GM23338 (cell line): ENCODE data around the gene DMBX1. TPM values are rescaled to one million over a fixed set of nuclear protein-coding genes. Genes with fewer than 3 reads are reported as not detected.

Source experiments
- CREB1 ChIP-seq: fragments of 250-450 bp; sonication (Bioruptor Pico); IDR thresholded peaks from 2 replicates; pipeline ENCODE4 v1.5.0; 2020; ENCODE audit warnings: low read depth, mild to moderate bottlenecking, moderate library complexity
- ETS1 ChIP-seq: IDR thresholded peaks from 2 replicates; pipeline ENCODE4 v1.6.1; 2016; ENCODE audit warnings: antibody characterized with exemption
- EZH2 ChIP-seq: fragments of 200-600 bp; sonication (generic); IDR thresholded peaks from one replicate; pipeline ENCODE4 v1.8.0; 2017; ENCODE audit warnings: antibody characterized with exemption, mild to moderate bottlenecking, low read depth; ENCODE audit not compliant: unreplicated experiment
- EZH2phosphoT487 ChIP-seq: fragments of 200-600 bp; sonication (generic); IDR thresholded peaks from one replicate; pipeline ENCODE4 v1.8.1; 2018; ENCODE audit warnings: antibody characterized with exemption; ENCODE audit not compliant: unreplicated experiment
- NANOG ChIP-seq: IDR thresholded peaks from 2 replicates; pipeline ENCODE4 v1.6.1; 2016; ENCODE audit warnings: antibody characterized with exemption, borderline replicate concordance
- POLR2AphosphoS5 ChIP-seq: IDR thresholded peaks from 2 replicates; pipeline ENCODE4 v1.6.1; 2016; ENCODE audit warnings: antibody characterized with exemption, low read depth
- REST ChIP-seq: IDR thresholded peaks from one replicate; pipeline ENCODE4 v1.6.1; 2018; ENCODE audit warnings: antibody characterized with exemption; ENCODE audit not compliant: unreplicated experiment
- STAT1 ChIP-seq: IDR thresholded peaks from one replicate; pipeline ENCODE4 v1.6.1; 2016; ENCODE audit warnings: antibody characterized with exemption; ENCODE audit not compliant: unreplicated experiment
- ZNF462 ChIP-seq: fragments of 250-450 bp; sonication (Bioruptor Pico); IDR thresholded peaks from 2 replicates; pipeline ENCODE4 v1.5.0; 2020; ENCODE audit warnings: mild to moderate bottlenecking, moderate library complexity
- polyA plus RNA-seq: library from polyadenylated mRNA; unstranded; fragments of >200 nt; fragmentation: Nextera tagmentation; extraction: Ambion mirVana; gene quantifications from 2 replicates; pipeline ENCODE4 v1.2.1, GENCODE V29; 2016
- total RNA-seq: library from RNA; depleted of rRNA; stranded (reverse); fragments of >200 nt; shearing (Covaris generic); gene quantifications from 2 replicates; pipeline ENCODE4 v1.2.3, GENCODE V29; 2014

DMBX1 gene
- total and polyA plus RNA-seq, 2 experiments from 2014 or later, result 0.11 TPM; not detected in 1

GRCh38 chr1:46448109-46448911 lies 41.3 kb upstream of the DMBX1 start (continued):
- TF ChIP-seq ZNF462 (CRISPR knock-in tag) (no peak), ETS1 (no peak; the same call in 1 of the 2 replicates), POLR2AphosphoS5 (no peak), NANOG (peak; percentile 78), STAT1 (no peak), EZH2phosphoT487 (no peak), EZH2 (peak; percentile 83), REST (no peak), CREB1 (CRISPR knock-in tag) (no peak)
